H1 (cell line): ENCODE results near the gene IL32. TPM values are rescaled to one million over a fixed set of nuclear protein-coding genes. Genes with fewer than 3 reads are reported as not detected.
A peak's percentile ranks its signal among the peaks of the same experiment; 100 is the strongest.

Experiments used
- CTCF ChIA-PET: fragments of 300-600 bp; sonication (Branson Sonifier 250); formaldehyde crosslinking; loops from one replicate; lab custom pipeline; 2021; ENCODE audit not compliant: partially characterized antibody; lab: Charles Lee
- POLR2A ChIA-PET: fragments of 300-600 bp; sonication (Branson Sonifier 250); formaldehyde crosslinking; loops from one replicate; lab custom pipeline; 2021; ENCODE audit warnings: inconsistent platforms; ENCODE audit not compliant: partially characterized antibody; lab: Charles Lee
- DNase-seq, 2 experiments: peaks; one replicate each; pipeline versions ENCODE4 v3.0.0 to v3.0.0-alpha.2; 2010 to 2022; ENCODE audit warnings: low spot score in 2 of 2, low read depth in 1 of 2, mixed read lengths in 1 of 2
- FAIRE-seq: peaks from 2 replicates; lab custom pipeline; 2011; peaks lifted over from hg19 to GRCh38; lab: Jason Lieb, UNC
- H2AFZ ChIP-seq: 2 replicates; pipeline ENCODE4 v1.8.1; 2012; ENCODE audit warnings: low read length, inconsistent platforms
- H2AK5ac ChIP-seq: 2 replicates; pipeline ENCODE4 v1.6.1; 2013; ENCODE audit warnings: low read depth, low read length
- H2BK120ac ChIP-seq: replicated peaks from 2 replicates; pipeline ENCODE3; 2013; ENCODE audit warnings: low read depth, low read length, inconsistent platforms
- H2BK12ac ChIP-seq: 2 replicates; pipeline ENCODE4 v1.6.1; 2013; ENCODE audit warnings: low read depth, low read length
- H2BK15ac ChIP-seq: 2 replicates; pipeline ENCODE4 v1.6.1; 2013; ENCODE audit warnings: low read length
- H2BK20ac ChIP-seq: 2 replicates; pipeline ENCODE4 v1.6.1; 2013; ENCODE audit warnings: low read length
- H2BK5ac ChIP-seq: 2 replicates; pipeline ENCODE4 v1.6.1; 2013; ENCODE audit warnings: low read depth, low read length
- H3K14ac ChIP-seq: 2 replicates; pipeline ENCODE4 v1.6.1; 2013; ENCODE audit warnings: inconsistent platforms; ENCODE audit not compliant: insufficient read length
- H3K18ac ChIP-seq: 2 replicates; pipeline ENCODE4 v1.6.1; 2013; ENCODE audit warnings: low read length; ENCODE audit errors: extremely low read depth
- H3K23ac ChIP-seq: 2 replicates; pipeline ENCODE4 v1.6.1; 2013; ENCODE audit warnings: inconsistent platforms; ENCODE audit not compliant: insufficient read length
- H3K23me2 ChIP-seq: 2 replicates; pipeline ENCODE4 v1.6.1; 2013; ENCODE audit warnings: low read depth, low read length
- H3K27ac ChIP-seq: 2 replicates; pipeline ENCODE4 v1.6.1; 2011; ENCODE audit warnings: low read depth, low read length, inconsistent platforms
- H3K27me3 ChIP-seq, 4 experiments: replicated peaks in 1 of 4; 1 replicate in 1 of 4; 2 replicates in 3 of 4; pipeline versions ENCODE4 v1.6.1 to v1.8.1; 2011 to 2013; ENCODE audit warnings: low read length in 3 of 4, mild to moderate bottlenecking in 3 of 4, inconsistent platforms in 2 of 4, mixed read lengths in 2 of 4, moderate library complexity in 1 of 4; ENCODE audit not compliant: control insufficient read depth in 3 of 4, insufficient read depth in 3 of 4; ENCODE audit errors: extremely low read depth in 1 of 4
- H3K36me3 ChIP-seq, 4 experiments: 2 replicates each; pipeline versions ENCODE4 v1.6.1 to v1.8.1; 2011 to 2013; ENCODE audit warnings: mild to moderate bottlenecking in 4 of 4, low read length in 3 of 4, moderate library complexity in 2 of 4, control low read depth in 1 of 4, inconsistent platforms in 1 of 4; ENCODE audit not compliant: insufficient read depth in 4 of 4, control insufficient read depth in 2 of 4
- H3K4ac ChIP-seq: replicated peaks from 2 replicates; pipeline ENCODE3; 2013; ENCODE audit warnings: low read length, low read depth, mixed read lengths, inconsistent platforms; ENCODE audit not compliant: insufficient read length
- H3K4me1 ChIP-seq, 4 experiments: replicated peaks in 1 of 4; 1 replicate in 1 of 4; 2 replicates in 3 of 4; pipeline versions ENCODE4 v1.6.1 to v1.8.1; 2011 to 2013; ENCODE audit warnings: low read length in 3 of 4, inconsistent platforms in 2 of 4, mixed read lengths in 1 of 4; ENCODE audit not compliant: insufficient read depth in 4 of 4, control insufficient read depth in 3 of 4
- H3K4me2 ChIP-seq, 2 experiments: 2 replicates each; pipeline versions ENCODE4 v1.6.1 to v1.8.1; 2011 to 2013; ENCODE audit warnings: low read depth in 2 of 2, low read length in 2 of 2, control low read depth in 1 of 2, inconsistent platforms in 1 of 2, mild to moderate bottlenecking in 1 of 2; ENCODE audit not compliant: insufficient read depth in 1 of 2
- H3K4me3 ChIP-seq, 4 experiments: fragments of 200-600, 300-600 bp in 1 of 4; sonication (generic), shearing (Covaris generic), sonication (Bioruptor Twin) in 1 of 4; 2 replicates each; pipeline versions ENCODE4 v1.5.1 to v1.8.1; 2011 to 2016; ENCODE audit warnings: low read length in 4 of 4, low read depth in 3 of 4, control low read depth in 2 of 4, inconsistent platforms in 2 of 4, mild to moderate bottlenecking in 2 of 4, mixed read lengths in 1 of 4, moderate library complexity in 1 of 4; ENCODE audit not compliant: insufficient read depth in 2 of 4; ENCODE audit errors: extremely low read depth in 1 of 4
- H3K56ac ChIP-seq: replicated peaks from 2 replicates; pipeline ENCODE3; 2013; ENCODE audit warnings: low read depth, mild to moderate bottlenecking, mixed read lengths, low read length, inconsistent platforms; ENCODE audit not compliant: insufficient read length
- H3K79me1 ChIP-seq: 2 replicates; pipeline ENCODE4 v1.6.1; 2013; ENCODE audit warnings: low read depth, low read length, control low read depth
- H3K79me2 ChIP-seq, 2 experiments: 2 replicates each; pipeline versions ENCODE4 v1.6.1 to v1.8.1; 2012 to 2013; ENCODE audit warnings: low read length in 2 of 2, mild to moderate bottlenecking in 2 of 2, inconsistent platforms in 1 of 2; ENCODE audit not compliant: insufficient read depth in 2 of 2, control insufficient read depth in 1 of 2
- H3K9ac ChIP-seq, 4 experiments: replicated peaks in 1 of 4; 1 replicate in 1 of 4; 2 replicates in 3 of 4; pipeline versions ENCODE4 v1.6.1 to v1.8.1; 2011 to 2013; ENCODE audit warnings: low read depth in 3 of 4, low read length in 3 of 4, control low read depth in 2 of 4, mild to moderate bottlenecking in 2 of 4, moderate library complexity in 2 of 4, inconsistent platforms in 1 of 4; ENCODE audit errors: extremely low read depth in 1 of 4
- H3K9me3 ChIP-seq, 2 experiments: 2 replicates each; pipeline versions ENCODE4 v1.6.1 to v1.8.1; 2012 to 2013; ENCODE audit warnings: mild to moderate bottlenecking in 2 of 2, moderate library complexity in 2 of 2, control low read depth in 1 of 2, inconsistent platforms in 1 of 2, low read depth in 1 of 2, low read length in 1 of 2, mixed read lengths in 1 of 2; ENCODE audit not compliant: insufficient read depth in 2 of 2
- H4K20me1 ChIP-seq, 2 experiments: replicated peaks in 1 of 2; 2 replicates each; pipeline versions ENCODE3 to v1.8.1; 2011 to 2013; ENCODE audit warnings: inconsistent platforms in 2 of 2, low read length in 2 of 2, mild to moderate bottlenecking in 1 of 2; ENCODE audit not compliant: insufficient read depth in 2 of 2, control insufficient read depth in 1 of 2
- H4K5ac ChIP-seq: 2 replicates; pipeline ENCODE4 v1.6.1; 2013; ENCODE audit warnings: low read length, low read depth, mixed read lengths, inconsistent platforms; ENCODE audit not compliant: insufficient read length
- H4K8ac ChIP-seq: 2 replicates; pipeline ENCODE4 v1.8.0; 2013; ENCODE audit warnings: mild to moderate bottlenecking, moderate library complexity, low read length, inconsistent platforms; ENCODE audit not compliant: insufficient read depth; ENCODE audit errors: extremely low read depth
- H4K91ac ChIP-seq: replicated peaks from 2 replicates; pipeline ENCODE3; 2013; ENCODE audit warnings: low read length, mixed read lengths, inconsistent platforms; ENCODE audit not compliant: insufficient read length
- BRCA1 ChIP-seq: IDR thresholded peaks from 2 replicates; pipeline ENCODE4 v1.6.1; 2012; ENCODE audit warnings: low read depth, low read length, improper control_type of control experiment
- CHD1 ChIP-seq: IDR thresholded peaks from 2 replicates; pipeline ENCODE4 v1.6.1; 2012; ENCODE audit warnings: low read depth, low read length, improper control_type of control experiment
- EGR1 ChIP-seq: IDR thresholded peaks from 2 replicates; pipeline ENCODE4 v1.6.1; 2011; ENCODE audit warnings: low read depth, low read length, borderline replicate concordance
- KDM1A ChIP-seq: fragments of 200-600, 300-600 bp; sonication (generic); IDR thresholded peaks from 2 replicates; pipeline ENCODE4 v1.7.1; 2016; ENCODE audit warnings: mild to moderate bottlenecking, low read length, borderline replicate concordance
- NANOG ChIP-seq: IDR thresholded peaks from 2 replicates; pipeline ENCODE4 v1.6.1; 2011; ENCODE audit warnings: low read length, low read depth, mild to moderate bottlenecking, inconsistent platforms; ENCODE audit not compliant: insufficient read depth, poor library complexity, severe bottlenecking
- PHF8 ChIP-seq: fragments of 200-600 bp; sonication (generic); conservative IDR thresholded peaks from 2 replicates; pipeline ENCODE4 v1.7.1; 2012; ENCODE audit warnings: low read depth, mild to moderate bottlenecking, inconsistent platforms, low read length, moderate library complexity
- POU5F1 ChIP-seq: IDR thresholded peaks from 2 replicates; pipeline ENCODE4 v1.6.1; 2011; ENCODE audit warnings: low read depth, mild to moderate bottlenecking, low read length, moderate library complexity
- SP2 ChIP-seq: IDR thresholded peaks from 2 replicates; pipeline ENCODE4 v1.6.1; 2012; ENCODE audit warnings: mild to moderate bottlenecking, low read length, inconsistent platforms
- SUZ12 ChIP-seq: fragments of 200-600 bp; sonication (generic); IDR thresholded peaks from 2 replicates; pipeline ENCODE4 v1.6.1; 2012; ENCODE audit warnings: mild to moderate bottlenecking, inconsistent platforms, low read length, moderate library complexity, mixed read lengths
- TAF7 ChIP-seq: optimal IDR thresholded peaks from 2 replicates; pipeline ENCODE3; 2011; ENCODE audit warnings: low read depth, mild to moderate bottlenecking, inconsistent platforms, low read length, moderate library complexity, borderline replicate concordance
- TBP ChIP-seq: IDR thresholded peaks from 2 replicates; pipeline ENCODE4 v1.6.1; 2011; ENCODE audit warnings: low read depth, low read length, improper control_type of control experiment
- WGBS, 2 experiments: shearing (Covaris generic) in 1 of 2; methylation state at CpG; one replicate each; pipeline versions ENCODE4 v1.1.6 to v1.1.7; 2013 to 2015; ENCODE audit warnings: low lambda C conversion rate in 2 of 2, mixed read lengths in 2 of 2, inconsistent platforms in 1 of 2, low coverage in 1 of 2, missing lambda C conversion rate in 1 of 2; ENCODE audit not compliant: insufficient replicate concordance in 2 of 2, insufficient coverage in 1 of 2, insufficient read length in 1 of 2; ENCODE audit errors: extremely low coverage in 1 of 2, missing lambda C conversion rate in 1 of 2; 5-methylcytosine and 5-hydroxymethylcytosine counted together
- polyA plus RNA-seq, 7 experiments: library from polyadenylated mRNA; depleted of rRNA in 3 of 7; stranded (reverse) in 5 of 7; unstranded in 2 of 7; fragments of >200 nt in 5 of 7; fragments of 200-250 nt in 2 of 7; gene quantifications; 1 replicate in 5 of 7; 2 replicates in 1 of 7; 4 replicates in 1 of 7; pipeline versions ENCODE4 v1.2.1 to v1.2.3, GENCODE V29; 2011 to 2013; ENCODE audit warnings: missing spikeins in 2 of 7, mixed read lengths in 2 of 7
- total RNA-seq: library from RNA; stranded (reverse); fragmentation: NEBNext Ultra II Directional; extraction: Animal tissue kit (Norgen Biotek cat#: 25700); gene quantifications from 2 replicates; pipeline ENCODE4 v1.2.1, GENCODE V29; 2021
- TF ChIP-seq, protein P1 (sequence below): IDR thresholded peaks from 2 replicates; pipeline ENCODE4 v1.6.1; 2012; ENCODE audit warnings: inconsistent platforms

Gene IL32
- total and polyA plus RNA-seq, 2 of the 8 experiments (the other 6 are each of a cell fraction or from before 2014, with no cell fraction given): 2.7 to 5.0 TPM

DNA sequence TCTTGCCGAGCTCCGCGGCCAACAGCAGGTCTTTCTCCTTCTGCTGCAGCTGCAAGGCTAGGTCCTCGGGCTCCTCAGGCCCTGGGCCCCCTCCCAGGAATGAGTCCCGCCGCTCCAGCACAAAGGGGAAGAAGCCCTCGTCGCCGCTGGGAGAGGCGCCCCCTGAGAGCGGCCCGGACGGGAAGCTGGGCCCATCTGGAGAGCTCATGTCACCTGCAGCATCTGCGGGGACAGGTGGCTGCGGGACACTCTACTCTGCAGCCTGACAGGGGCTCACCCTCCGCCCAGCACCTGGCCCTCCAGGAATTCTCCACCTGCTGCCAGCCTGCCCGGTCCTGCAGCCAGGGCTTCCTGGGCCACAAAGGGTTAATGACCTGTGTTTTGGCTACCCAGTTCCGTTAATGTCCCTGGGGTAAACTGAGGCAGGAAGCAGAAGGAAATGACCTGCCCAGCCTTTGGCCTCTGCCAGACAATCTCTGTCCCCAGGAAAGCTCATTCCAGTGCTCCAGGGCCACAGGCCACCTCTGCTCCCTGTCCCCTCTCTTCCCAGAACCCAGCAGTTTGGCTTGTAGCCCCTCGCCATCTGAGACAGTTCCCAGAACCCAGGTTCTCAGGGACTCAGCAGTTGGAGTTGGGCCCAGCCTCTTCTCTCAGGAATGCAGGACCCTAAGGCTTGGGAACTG is 30.0 kb upstream of the IL32 start:
- Histone ChIP-seq H4K91ac (no peak overlapping the region), H3K36me3 (peaks cover 0 to under 1% (median 0%) of the 10 kb centered on the region in 4 experiments; a peak in 1 of 8 replicates), H2AK5ac (peak overlapping the region; percentile 82; the same call in 1 of the 2 replicates), H2BK12ac (no peak overlapping the region), H3K56ac (no peak overlapping the region), H3K18ac (no peak overlapping the region), H2BK120ac (no peak overlapping the region), H4K20me1 (peaks cover 5 to 21% of the 10 kb centered on the region in 2 experiments), H3K9me3 (no peaks in the 10 kb centered on the region), H4K5ac (no peak overlapping the region), H3K27ac (no peak overlapping the region), H3K4me1 (peaks cover 3 to 24% (median 15%) of the 10 kb centered on the region in 4 experiments), H3K4ac (peak overlapping the region; percentile 69), H3K9ac (no peak overlapping the region), H4K8ac (peak overlapping the region; percentile 74; the same call in 1 of the 2 replicates), H2BK5ac (no peak overlapping the region), H2AFZ (no peak overlapping the region), H3K4me3 (peak overlapping the region in 3 of 4 experiments; percentile 48 to 80 (median 53); a peak in 7 of 8 replicates), H3K79me1 (0 out of 2 replicates have a peak, but pooled peaks cover 2% of the 10 kb centered on the region), H3K4me2 (peak overlapping the region; percentile 78 to 85), H3K14ac (no peak overlapping the region), H3K23me2 (peaks cover 3% of the 10 kb centered on the region; the same call in 1 of the 2 replicates), H3K23ac (no peak overlapping the region), H2BK20ac (no peak overlapping the region), H3K79me2 (no peaks in the 10 kb centered on the region), H3K27me3 (peaks cover 0 to 11% (median 3%) of the 10 kb centered on the region in 4 experiments; a peak in 1 of 7 replicates), H2BK15ac (no peak overlapping the region)
- POLR2A ChIA-PET: interaction anchor here (0.6 to 34.8 kb wide), 11 partner anchors 14 to 520 kb away, joined by 3 to 1808 read pairs (median 4); partner anchors contain the start of genes CLDN6, CLDN9, HCFC1R1 and KREMEN2
- 73% methylated on average over 16 of the region's 19 CpGs; no CpG with 5 or more reads in 1 of the 2 experiments for WGBS, 2 experiments
- CTCF ChIA-PET: interaction anchor here (1.1 to 23.8 kb wide), 10 partner anchors 7 to 96 kb away, joined by 3 to 639 read pairs (median 64); partner anchors contain the start of genes CLDN6, CLDN9, HCFC1R1 and THOC6
- DNase-seq (no peak), FAIRE-seq (no peak)
- no peak for TF ChIP-seq CHD1
- TF ChIP-seq, protein P1, sequence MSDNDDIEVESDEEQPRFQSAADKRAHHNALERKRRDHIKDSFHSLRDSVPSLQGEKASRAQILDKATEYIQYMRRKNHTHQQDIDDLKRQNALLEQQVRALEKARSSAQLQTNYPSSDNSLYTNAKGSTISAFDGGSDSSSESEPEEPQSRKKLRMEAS: no peak
- TF ChIP-seq PHF8: no peak
- no peak for TF ChIP-seq TBP
- no peak for TF ChIP-seq NANOG
- no peak for TF ChIP-seq EGR1
- no peak for TF ChIP-seq KDM1A
- TF ChIP-seq SP2: no peak
- no peak for TF ChIP-seq TAF7
- TF ChIP-seq BRCA1: no peak
- no peak for TF ChIP-seq SUZ12
- no peak for TF ChIP-seq POU5F1
